ENCODE measurements around the gene RNF17. TPM values are rescaled to one million over a fixed set of nuclear protein-coding genes. Genes with fewer than 3 reads are reported as not detected.
"Not testable (repeated sequence)": the region's sequence is repeated elsewhere in the genome, so short reads cannot be mapped to it uniquely, and the experiment has no call there.

RNF17 gene
- total RNA-seq, 1 donor from 2014 or later = not detected

DNA sequence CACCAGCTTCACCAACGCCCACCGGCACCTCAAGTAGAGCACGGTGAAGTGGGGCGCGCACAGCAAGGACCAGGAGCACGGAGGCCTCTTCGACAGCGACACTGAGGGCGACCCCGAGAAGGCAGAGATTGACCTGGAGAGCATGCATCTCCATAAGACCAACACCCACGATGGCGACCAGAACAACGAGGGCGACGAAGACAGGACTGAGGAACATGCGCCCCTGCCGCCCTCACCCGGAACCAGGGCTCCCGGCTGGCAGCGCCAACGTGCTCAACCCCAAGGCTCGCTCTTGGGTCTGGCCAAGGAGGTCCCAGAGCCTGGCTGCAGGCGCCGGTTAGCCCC is 18.5 kb upstream of the RNF17 start:
- DNase-seq (ENCODE audit: low read depth, low spot score) = no peak

DNA sequence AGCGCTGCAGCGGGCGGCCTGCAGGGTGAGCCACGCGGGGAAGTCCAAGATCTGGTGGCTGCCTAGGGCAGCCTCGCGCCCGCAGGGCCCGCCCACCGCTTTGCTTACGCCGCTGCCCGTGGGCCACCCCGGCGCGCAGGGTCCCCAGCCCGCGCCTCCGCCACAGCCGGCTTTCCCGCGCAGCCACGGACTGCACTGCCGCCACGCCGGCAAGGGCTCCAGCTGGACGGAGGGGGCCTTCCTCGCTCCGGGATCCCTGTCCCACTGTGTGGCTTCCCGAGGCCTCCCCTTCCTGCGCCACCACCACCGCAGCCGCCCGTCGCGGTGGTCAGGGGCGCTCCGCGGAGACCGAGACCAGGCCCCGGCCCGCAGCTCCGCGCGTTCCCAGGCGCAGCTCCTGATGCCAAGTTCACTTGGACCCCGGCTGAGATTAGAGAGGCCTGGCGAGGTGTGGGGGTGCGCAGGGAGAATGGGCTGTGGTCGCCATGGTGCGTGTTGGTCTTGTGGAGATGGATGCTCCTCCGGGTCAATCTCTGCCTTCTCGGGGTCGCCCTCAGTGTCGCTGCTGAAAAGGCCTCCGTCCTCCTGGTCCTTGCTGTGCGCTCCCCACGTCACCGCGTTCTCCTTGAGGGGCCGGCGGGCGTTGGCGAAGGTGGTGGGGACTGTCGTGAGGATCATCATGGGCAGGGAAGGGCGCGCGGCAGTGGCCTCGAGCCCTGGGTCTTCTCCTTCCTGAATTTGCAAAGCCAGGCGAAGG is 17.9 kb upstream of the RNF17 start:
- DNase-seq (ENCODE audit: low read depth, low spot score) = no peak

DNA sequence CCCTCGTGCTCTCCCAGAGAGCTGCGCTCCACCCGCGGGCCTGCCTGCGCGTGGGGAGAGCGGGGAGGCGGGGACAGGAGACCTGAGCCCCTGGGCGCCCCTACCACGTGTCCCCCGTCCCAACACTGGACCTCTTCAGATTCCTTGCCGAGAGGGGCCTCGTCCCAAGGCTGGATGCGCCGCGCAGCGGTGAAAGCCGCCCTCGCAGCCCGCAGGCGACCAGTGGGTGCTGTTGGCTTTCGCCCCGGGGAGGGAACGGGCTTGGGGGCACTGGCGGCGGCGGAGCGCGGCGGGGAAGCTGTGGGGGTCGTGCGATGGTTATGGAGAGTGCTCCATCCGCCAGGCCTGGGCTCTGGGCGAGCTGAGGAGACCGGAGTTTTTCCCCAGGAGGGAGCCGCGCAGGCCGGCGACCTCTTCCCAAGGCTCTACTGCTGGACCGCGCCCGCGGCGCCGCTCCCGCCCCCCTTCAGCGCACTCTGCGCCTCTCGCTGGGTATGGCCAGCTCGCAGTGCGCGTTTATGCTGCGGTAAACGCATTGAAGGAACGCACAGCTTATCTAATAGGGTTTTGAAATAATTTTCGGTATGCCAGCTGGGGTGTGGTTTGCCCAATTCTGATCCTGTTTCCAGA is 17.2 kb upstream of the RNF17 start:
- no peak for DNase-seq (ENCODE audit: low read depth, low spot score)

DNA sequence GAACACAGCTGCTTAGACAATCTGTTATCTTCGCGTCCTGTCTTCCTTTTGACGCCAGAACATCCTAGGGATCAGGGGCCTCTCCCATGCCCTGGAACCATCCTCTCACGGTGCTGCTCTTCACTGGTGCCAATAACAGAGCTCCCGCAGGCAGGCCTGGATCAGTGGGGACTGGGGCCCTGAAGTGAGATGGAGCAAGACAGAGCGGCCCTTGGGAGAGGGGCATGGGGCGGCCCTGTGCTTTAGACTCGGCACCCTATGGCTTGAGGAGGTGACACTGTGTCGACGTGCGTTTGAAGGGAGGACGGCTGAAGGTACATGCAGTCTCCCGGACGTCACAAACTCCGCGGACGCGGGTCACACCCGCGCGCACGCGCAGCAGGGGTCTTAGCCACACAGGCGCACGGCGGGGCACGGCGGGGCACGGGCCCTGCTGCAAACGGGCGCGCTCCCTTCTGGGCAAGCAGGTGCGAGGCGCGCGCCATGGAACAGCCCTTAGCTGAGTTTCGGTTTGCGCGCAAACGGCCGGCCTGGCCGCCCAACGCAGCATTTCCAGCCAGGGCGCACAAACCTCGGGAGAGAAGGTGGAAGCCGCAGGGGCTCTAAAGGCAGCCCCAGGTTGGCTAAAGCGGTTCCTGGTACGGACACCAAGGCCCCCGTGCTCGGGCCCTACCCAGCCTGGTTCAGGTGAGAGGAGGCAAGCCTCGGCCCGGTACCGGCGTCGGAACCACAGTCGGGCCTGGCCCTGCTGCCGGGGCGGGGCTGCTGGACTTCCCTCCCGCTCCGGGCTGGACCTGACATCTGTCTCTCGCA is 16.5 kb upstream of the RNF17 start:
- no peak for DNase-seq (ENCODE audit: low read depth, low spot score)

DNA sequence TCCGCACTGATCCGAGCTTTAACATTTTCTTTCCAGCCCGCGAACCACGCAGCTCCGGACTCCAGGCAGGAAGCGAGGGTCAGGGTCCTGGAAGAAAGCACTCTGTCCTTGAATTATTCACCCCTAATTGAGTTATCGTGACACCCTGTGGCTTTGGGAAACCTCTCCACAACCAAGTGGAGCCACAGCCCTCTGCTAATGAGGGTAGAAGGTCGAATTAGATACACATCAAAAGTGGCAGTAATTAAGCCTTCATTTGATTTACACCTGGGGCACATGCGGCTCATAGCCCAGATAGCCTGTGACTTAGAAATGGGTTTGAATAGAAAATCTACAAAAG is 15.9 kb upstream of the RNF17 start:
- no peak for DNase-seq (ENCODE audit: low read depth, low spot score)

DNA sequence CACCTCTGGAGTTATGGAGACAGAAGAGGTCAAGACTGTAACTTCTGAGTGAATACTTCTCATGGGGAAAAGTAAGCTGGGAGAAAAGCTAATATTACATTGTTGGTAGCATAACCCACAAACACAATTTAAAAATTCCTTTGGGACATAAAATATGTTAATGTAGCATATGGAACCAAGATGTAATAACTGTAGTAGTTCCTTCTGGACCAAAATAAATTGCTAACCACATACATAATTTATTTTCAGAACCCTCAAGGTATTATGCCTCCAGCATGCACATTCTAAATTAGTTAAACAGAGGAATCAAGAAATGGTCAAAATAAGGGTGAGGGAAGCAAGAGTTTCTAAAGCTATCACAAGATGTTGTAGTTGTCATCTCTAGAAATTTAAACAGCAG is 4.8 kb upstream of the RNF17 start:
- DNase-seq (ENCODE audit: low read depth, low spot score) = no peak

DNA sequence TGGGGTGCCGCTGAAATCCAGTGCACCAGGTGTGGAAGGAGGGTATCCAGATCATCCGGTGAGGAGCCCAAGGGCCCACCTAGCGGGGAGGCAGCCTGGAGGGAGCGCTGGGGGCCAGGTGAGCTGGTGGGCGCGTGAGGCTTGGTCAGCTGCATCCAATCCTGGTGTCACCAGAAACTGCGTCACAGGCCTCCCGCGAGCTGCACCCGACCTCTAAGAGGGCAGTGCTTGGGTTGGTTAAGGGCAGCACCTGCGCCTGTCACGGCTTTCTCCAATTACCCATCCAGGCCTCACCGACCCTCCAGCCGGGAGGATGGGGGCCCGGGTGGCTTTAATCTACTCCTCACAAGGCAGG is 284 bp downstream of the RNF17 start:
- DNase-seq (ENCODE audit: low read depth, low spot score) = no peak

DNA sequence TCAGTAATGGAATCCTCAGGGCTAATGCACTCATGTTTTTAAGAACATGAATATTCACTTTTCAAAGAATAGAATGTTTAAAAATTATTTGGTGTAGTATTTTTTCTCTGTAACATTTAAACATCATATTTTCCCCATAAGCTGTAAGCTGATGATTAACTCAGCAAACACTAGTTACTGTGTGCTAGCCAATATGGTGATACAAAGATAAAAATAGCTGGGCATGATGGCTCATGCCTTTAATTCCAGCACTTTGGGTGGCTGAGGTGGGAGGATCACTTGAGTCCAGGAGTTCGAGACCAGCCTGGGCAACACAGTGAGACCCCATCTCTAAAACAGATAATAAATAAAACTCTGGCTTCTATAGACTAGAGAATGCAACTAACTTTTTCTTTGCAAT is 13.2 kb downstream of the RNF17 start:
- DNase-seq (ENCODE audit: low read depth, low spot score) = no peak

DNA sequence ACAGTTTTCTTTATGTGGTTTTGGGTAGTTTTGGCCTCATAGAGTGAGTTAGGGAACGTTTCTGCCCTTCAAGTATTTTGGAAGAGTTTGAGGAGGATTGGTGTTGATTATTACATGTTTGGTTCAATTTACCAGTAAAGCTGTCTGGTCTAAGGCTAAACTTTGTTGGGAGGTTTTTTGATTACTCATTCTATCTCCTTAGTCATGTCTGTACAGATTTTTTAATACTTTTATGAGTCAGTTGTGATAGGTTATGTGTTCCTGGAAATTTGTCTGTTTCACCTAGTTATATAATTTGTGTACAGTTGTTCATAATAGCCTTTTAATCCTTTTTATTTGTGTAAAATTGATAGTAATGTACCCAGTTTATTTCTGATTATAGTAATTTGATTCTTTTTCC is 20.4 kb downstream of the RNF17 start:
- DNase-seq (ENCODE audit: low read depth, low spot score) = no peak

DNA sequence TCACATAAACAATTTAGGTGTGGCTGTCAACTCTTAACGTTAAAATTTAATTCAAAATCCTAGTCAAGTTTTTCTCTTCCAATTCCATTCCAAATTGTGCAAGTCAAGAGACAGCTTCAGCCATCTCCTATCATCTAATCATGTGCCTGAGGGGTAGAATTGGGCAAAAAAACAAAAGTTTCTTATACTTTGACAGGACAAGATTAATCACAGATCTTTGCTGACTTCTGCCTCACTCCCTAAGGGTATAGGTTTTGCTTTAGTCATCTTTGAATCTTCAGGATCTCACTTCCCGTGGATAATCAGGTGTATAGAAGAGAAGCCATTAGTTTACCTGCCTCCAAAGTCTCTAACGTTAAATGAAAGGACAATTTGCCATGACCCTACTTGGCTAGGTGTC is 24.6 kb downstream of the RNF17 start:
- no peak for DNase-seq (ENCODE audit: low read depth, low spot score)

DNA sequence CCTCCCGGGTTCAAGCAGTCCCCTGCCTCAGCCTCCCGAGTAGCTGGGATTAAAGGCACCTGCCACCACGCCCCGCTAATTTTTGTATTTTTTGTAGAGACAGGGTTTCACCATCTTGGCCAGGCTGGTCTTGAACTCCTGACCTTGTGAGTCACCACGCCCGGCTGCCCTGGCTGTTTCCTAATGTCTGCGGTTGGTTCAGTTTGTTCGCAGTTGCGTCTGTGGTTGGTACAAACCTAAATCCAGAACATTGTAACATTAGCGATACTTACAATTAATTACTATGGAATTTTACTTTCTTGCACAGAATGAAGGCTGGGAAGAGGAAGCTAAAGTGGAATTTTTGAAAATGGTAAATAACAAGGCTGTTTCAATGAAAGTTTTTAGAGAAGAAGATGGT is 38.1 kb downstream of the RNF17 start:
- DNase-seq (ENCODE audit: low read depth, low spot score) = no peak

DNA sequence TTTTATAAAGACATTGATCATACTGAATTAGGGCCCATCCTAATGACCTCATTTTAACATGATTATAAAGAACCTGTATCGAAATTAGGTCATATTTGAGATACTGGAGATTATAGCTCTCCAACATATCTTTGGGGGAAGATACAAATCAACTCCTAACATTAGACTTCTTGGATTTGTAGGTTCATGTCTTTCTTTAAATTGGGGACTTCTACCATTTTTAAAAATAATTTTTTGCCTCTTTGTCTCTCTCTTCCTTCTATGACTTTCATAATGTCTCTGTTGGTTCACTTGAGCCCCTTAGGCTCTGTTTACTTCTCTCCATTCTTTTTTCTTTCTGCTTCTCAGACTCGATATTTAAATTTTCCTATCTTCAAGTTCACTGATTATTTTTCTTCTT is 57.2 kb downstream of the RNF17 start:
- DNase-seq (ENCODE audit: low read depth, low spot score) = no peak

DNA sequence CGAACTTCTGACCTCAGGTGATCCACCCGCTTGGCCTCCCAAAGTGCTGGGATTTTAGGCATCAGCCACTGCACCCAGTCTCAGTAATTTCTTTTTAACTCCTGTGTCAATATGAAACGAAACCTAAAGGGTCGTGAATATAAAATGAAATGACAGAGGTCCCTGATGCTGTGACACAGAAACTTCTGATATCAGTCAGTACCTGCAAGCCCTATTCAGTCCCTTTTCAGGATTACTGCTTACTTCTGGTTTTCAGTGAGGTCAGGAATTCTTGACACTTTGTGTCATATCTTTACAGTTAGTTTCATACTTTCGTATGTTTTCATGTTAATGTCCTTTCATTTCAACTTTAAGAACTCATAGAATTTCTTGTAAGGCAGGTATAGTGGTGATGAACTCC is 58.7 kb downstream of the RNF17 start:
- DNase-seq (ENCODE audit: low read depth, low spot score) = no peak

DNA sequence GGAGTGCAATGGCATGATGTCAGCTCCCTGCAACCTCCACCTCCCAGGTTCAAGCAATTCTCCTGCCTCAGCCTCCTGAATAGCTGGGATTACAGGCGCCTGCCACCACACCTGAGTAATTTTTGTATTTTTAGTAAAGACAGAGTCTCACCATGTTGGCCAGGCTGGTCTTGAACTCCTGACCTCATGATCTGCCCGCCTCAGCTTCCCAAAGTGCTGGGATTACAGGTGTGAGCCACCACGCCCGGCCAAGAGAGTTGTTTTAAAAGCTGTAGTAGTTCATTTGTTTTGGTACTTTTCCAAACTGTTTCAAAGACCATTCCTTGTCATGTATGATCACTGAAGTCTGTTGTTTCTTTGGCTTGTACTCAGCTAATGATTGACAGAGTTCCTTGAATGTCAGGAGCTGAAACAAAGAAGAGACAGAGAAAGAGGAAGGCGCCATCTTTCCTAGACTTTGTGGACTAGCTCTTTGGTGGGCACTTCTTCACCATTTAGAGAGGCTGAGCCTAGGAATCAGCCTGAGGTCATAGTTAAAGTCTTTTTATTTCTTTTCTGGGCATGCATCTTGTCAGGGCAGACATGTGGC is 59.2 kb downstream of the RNF17 start:
- not testable (repeated sequence) for DNase-seq (ENCODE audit: low read depth, low spot score)

DNA sequence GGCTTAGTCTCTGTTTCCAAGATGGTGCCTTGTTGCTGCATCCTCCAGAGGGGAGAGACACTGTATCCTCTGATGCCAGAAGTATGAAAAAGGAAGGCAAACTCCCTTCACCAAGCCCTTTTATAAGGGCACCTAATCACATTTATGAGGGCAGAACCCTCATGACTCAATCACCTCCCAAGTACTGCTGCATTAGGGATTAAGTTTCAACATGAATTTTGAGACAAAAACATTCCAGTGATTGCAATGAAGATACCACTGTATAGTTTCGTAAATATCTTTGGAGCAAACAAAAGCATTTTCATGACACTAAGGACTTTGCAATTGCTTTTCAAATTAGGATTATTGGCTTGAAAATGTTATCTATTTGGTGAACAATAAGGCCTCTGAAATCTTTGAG is 63.8 kb downstream of the RNF17 start:
- DNase-seq (ENCODE audit: low read depth, low spot score) = no peak

DNA sequence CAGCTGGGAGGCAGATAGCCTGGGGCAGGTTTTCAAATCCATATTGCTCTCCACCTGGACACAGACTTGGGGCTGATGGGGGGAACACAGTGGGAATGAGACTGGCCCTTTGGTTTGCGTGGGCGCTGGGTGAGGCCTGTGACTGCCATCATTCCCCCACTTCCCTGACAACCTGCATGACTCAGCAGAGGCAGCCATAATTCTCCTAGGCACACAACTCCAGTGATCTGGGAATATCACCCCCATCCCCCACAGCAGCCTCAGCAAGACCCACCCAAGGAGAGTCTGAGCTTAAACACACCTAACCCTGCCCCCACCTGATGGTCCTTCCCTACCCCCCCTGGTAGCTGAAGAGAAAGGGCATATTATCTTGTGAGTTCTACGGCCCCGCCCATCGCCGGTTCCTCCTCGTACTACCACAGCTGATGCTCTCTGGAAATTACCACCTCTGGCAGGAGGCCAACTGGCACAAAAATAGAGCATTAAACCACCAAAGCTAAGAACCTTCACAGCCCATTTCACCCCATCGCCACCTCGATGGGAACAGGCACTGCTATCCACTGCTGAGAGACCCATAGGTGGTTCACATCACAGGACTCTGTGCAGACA is 71.0 kb downstream of the RNF17 start:
- DNase-seq (ENCODE audit: low read depth, low spot score) = no peak

DNA sequence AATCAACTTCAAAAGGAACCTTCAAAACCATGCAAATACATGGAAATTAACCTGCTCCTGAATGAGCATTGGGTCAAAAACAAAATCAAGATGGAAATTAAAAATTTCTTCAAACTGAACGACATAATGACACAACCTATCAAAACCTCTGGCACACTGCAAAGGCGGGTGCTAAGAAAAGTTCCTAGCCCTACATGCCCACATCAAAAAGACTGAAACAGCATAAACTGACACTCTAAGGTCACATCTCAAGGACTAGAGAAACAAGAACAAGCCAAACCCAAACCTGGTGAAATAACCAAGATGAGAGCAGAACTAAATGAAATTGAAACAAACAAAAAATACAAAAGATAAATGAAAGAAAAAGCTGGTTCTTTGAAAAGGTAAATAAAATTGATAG is 73.6 kb downstream of the RNF17 start:
- not testable (repeated sequence) for DNase-seq (ENCODE audit: low read depth, low spot score)

DNA sequence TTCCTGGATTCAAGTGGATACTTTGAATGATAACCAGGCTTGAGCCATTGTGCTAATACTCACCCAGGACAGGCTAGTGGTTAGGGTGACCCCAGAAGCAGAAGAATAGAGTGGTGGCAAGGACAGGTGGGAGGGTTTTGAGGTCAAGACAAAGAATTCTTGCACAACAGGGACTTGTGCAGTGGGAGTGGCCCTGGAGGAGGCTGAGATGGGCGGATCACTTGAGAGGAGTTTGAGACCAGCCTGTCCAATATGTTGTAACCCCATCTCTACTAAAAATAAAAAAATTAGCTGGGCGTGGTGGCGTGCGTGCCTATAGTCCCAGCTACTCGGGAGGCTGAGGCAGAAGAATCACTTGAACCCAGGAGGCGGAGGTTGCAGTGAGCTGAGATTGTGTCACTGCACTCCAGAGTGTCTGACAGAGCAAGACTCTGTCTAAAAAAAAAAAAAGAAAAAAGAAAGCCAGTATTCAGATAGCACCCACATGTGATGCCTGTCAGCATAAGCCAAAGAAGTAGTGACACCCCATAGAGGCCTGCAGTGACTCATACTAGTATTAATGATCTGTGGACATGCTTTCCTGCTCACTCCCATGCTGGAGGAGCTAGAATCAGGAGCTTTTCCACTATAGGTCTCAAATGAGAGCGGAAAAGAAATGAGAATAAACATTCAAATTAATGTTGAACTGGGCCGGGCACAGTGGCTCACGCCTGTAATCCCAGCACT is 78.7 kb downstream of the RNF17 start:
- no peak for DNase-seq (ENCODE audit: low read depth, low spot score)

DNA sequence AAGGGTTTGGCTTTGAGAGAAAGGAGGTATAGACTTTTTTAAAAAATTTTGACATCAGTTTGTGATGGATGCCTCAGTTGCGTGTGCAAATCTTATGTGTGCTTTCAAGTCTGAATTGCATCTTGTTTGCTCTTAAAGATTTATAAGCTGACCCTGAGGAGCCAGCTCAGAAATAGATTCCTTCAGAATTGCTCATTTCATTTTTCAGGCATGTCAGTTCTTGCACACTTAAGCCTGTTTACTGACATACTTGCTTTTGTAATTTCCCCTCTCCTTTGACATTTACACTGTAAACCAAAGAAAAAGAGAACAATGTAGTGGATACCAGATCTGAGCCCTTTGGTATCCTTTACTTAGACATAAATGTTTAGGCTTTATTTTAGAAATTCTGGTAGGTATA is 87.6 kb downstream of the RNF17 start:
- no peak for DNase-seq (ENCODE audit: low read depth, low spot score)

DNA sequence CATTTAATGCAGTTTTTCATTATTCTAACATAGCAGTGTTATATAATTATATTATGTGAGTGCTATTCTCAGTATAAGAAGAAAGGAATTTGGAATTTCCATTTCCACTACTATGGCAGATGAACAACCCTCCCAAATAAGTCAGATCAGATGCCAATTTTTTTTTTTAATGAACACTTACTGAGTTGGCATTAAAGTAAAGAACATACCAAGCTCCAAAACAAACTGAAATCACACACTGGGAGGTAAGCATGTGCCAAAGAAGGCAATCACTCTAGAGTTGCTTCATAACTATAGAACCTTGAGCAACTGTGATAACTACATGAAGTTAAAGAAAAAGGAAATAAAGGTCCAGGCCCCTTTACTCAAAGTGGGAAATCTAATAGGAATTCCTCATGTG is 90.3 kb downstream of the RNF17 start:
- DNase-seq (ENCODE audit: low read depth, low spot score) = no peak

DNA sequence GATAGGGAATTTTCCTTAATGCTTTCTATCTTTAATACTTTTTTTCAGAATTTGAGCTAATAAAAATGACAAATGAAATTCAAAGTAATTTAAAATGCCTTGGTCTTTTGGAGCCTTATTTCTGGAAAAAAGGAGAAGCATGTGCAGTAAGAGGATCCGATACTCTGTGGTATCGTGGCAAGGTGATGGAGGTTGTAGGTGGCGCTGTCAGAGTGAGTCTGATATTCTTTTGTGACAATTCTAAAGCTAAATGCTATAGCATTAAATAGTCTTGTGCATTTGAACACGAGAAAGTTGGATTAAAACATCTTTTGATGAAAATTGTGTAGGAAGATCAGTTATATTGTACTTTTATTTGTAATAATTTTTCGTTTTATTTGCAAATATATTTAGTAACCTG is 95.0 kb downstream of the RNF17 start:
- no peak for DNase-seq (ENCODE audit: low read depth, low spot score)
